Heart right ventricle (tissue), 16 donors: ENCODE measurements around the gene SREBF2. TPM values are rescaled to one million over a fixed set of nuclear protein-coding genes. Genes with fewer than 3 reads are reported as not detected.
A peak's percentile ranks its signal among the peaks of the same experiment; 100 is the strongest.
"Not testable (repeated sequence)": the region's sequence is repeated elsewhere in the genome, so short reads cannot be mapped to it uniquely, and the experiment has no call there.

Source experiments
- ATAC-seq, 8 donors: fragments of 200-7000 bp; cut with Tn5 transposase; one replicate each; pipeline ENCODE4 v1.9.1; 2020; ENCODE audit warnings: mild to moderate bottlenecking in 8 of 8, moderate library complexity in 8 of 8, moderate number of reproducible peaks in 1 of 8
- DNase-seq, 2 donors: peaks; one replicate each; pipeline ENCODE4 v3.0.0-alpha.2; 2020
- H3K27ac ChIP-seq, 10 donors: fragments of 200-600 bp; sonication (generic) in 2 of 10; one replicate each; pipeline versions ENCODE4 v1.5.0 to v1.8.0; 2020 to 2022; ENCODE audit warnings: mild to moderate bottlenecking in 3 of 10
- H3K27me3 ChIP-seq, 7 donors: fragments of 200-600 bp; one replicate each; pipeline ENCODE4 v1.8.0; 2021 to 2022; ENCODE audit warnings: mild to moderate bottlenecking in 2 of 7
- H3K36me3 ChIP-seq, 9 donors: fragments of 200-600 bp; sonication (generic) in 1 of 9; one replicate each; pipeline versions ENCODE4 v1.5.0 to v1.8.0; 2020 to 2022; ENCODE audit warnings: mild to moderate bottlenecking in 2 of 9
- H3K4me1 ChIP-seq, 9 donors: fragments of 200-600 bp; sonication (generic) in 1 of 9; one replicate each; pipeline versions ENCODE4 v1.5.0 to v1.8.0; 2020 to 2022; ENCODE audit warnings: mild to moderate bottlenecking in 4 of 9
- H3K4me3 ChIP-seq, 10 donors: fragments of 200-600 bp; sonication (generic) in 2 of 10; one replicate each; pipeline versions ENCODE4 v1.5.0 to v1.8.0; 2020 to 2022; ENCODE audit warnings: mild to moderate bottlenecking in 7 of 10, moderate library complexity in 2 of 10
- H3K9me3 ChIP-seq, 11 donors: fragments of 200-600 bp in 10 of 11; sonication (generic) in 2 of 11; one replicate each; pipeline versions ENCODE4 v1.5.0 to v1.8.0; 2013 to 2022; ENCODE audit warnings: mild to moderate bottlenecking in 2 of 11, control low read depth in 1 of 11, moderate library complexity in 1 of 11
- CTCF ChIP-seq, 9 donors: fragments of 200-600 bp; sonication (generic) in 2 of 9; IDR thresholded peaks; one replicate each; pipeline versions ENCODE4 v1.5.0 to v1.8.0; 2021 to 2022; ENCODE audit warnings: antibody characterized with exemption in 9 of 9, mild to moderate bottlenecking in 5 of 9, moderate library complexity in 1 of 9
- WGBS, 2 donors: extraction: QIAGEN DNeasy Blood & Tissue Kit; methylation state at CpG; one replicate each; pipeline ENCODE4 v1.1.7; 2013; ENCODE audit warnings: inconsistent platforms in 1 of 2; 5-methylcytosine and 5-hydroxymethylcytosine counted together
- intact Hi-C, 10 donors: fragments of 100-400 bp; cut with DNase I; formaldehyde crosslinking; loops; one replicate each; pipeline versions ENCODE4 v1.11.1 to v1.14.2; 2022
- polyA plus RNA-seq, 2 donors: library from polyadenylated mRNA; stranded (reverse); fragments of 200-250 nt; gene quantifications; one replicate each; pipeline ENCODE4 v1.2.3, GENCODE V29; 2013
- total RNA-seq, 10 donors: library from RNA; stranded (reverse); fragmentation: NEBNext Ultra II Directional in 3 of 10; extraction: Animal tissue kit (Norgen Biotek cat#: 25700) in 3 of 10; gene quantifications; one replicate each; pipeline versions ENCODE4 v1.2.1 to v1.2.4, GENCODE V29; 2021 to 2023
- donor health status: Arrhythmogenic right ventricular cardiomyopathy.
- donor health status: ischemic (EF 13 %, LVEDD 7.1; RV severe dilation, severe dysfunction).
- donor health status: healthy with polysubstance abuse.
- donor health status: DM: no; HTN: yes; CAD: no.
- donor health status: DM: no; HTN: no; CAD: no.
- donor health status: ischemic (EF 25% LVEDD 6.9; RV normal size, moderate dysfunction).
- donor health status: ischemic (EF 25% LVEDD 5.7; RV mildly dilated, moderate dysfunction).
- donor health status: healthy.
- donor health status: DM: yes; HTN: yes; CAD: no.
- donor health status: Ischemic cardiomyopathy.
- donor health status: ischemic (EF 35%, LVEDD 5.7; RV mildly dilated, moderate dysfunction).
- donor health status: nonischemic (EF 11% LVEDD 7.7; RV severe dilation, severe dysfunction).
- donor health status: DM: yes; HTN: yes; CAD: no.
- donor health status: PGD.
- donor health status: ischemic (EF 29% LVEDD 5.4; RV normal size, mild dysfunction).
- donor health status: nonischemic (EF 23%, LVEDD 6.1; RV moderate dilation, normal function).

The SREBF2 gene
- total and polyA plus RNA-seq, 12 donors = 37.5 to 94.3 (median 71.3) TPM

- H3K9me3 ChIP-seq = no peaks in the 10 kb centered on the region
- no peak for TF ChIP-seq CTCF (IDR thresholded peaks at IDR 0.05)
- ATAC-seq (no peak), DNase-seq (no peak)
- WGBS, 2 donors = 84 to 97% methylated on average over 2 of the region's 2 CpGs
- H3K27ac ChIP-seq = peak overlapping the region in 3 of 10 donors; percentile 30 to 64 (median 38)
- intact Hi-C loops = no loop called here
- no peaks in the 10 kb centered on the region for H3K27me3 ChIP-seq
- H3K4me3 ChIP-seq = no peak overlapping the region
- peaks cover 0 to 24% (median 19%) of the 10 kb centered on the region in 9 donors for H3K36me3 ChIP-seq
- H3K4me1 ChIP-seq = peaks cover 3 to 42% (median 23%) of the 10 kb centered on the region in 9 donors
Measured at GRCh38 chr22:41863472-41863871, 30.6 kb downstream of the SREBF2 start.

GRCh38 chr22:41868556-41868955 is 35.7 kb downstream of the SREBF2 start:
- H3K27me3 ChIP-seq = no peaks in the 10 kb centered on the region
- TF ChIP-seq CTCF (IDR thresholded peaks at IDR 0.05) = no peak
- peaks cover 0 to 17% (median 2%) of the 10 kb centered on the region in 9 donors for H3K4me1 ChIP-seq
- WGBS, 2 donors = 96 to 98% methylated on average over 10 of the region's 10 CpGs
- H3K36me3 ChIP-seq = peaks cover 0 to 74% (median 58%) of the 10 kb centered on the region in 9 donors
- no peak for DNase-seq
- H3K9me3 ChIP-seq = no peaks in the 10 kb centered on the region
- no peak for ATAC-seq
- intact Hi-C loops = loop anchor here in 1 of 10 donors (2.0 kb wide), 1 partner anchor 66 kb away; no protein-coding TSS in a partner anchor
- no peak overlapping the region for H3K4me3 ChIP-seq
- no peak overlapping the region for H3K27ac ChIP-seq

GRCh38 chr22:41870081-41870480 is 37.2 kb downstream of the SREBF2 start:
- 72 to 76% methylated on average over 1 of the region's 1 CpG for WGBS, 2 donors
- ATAC-seq, H3K27ac ChIP-seq, H3K4me3 ChIP-seq, DNase-seq, intact Hi-C loops, H3K9me3 ChIP-seq, H3K27me3 ChIP-seq: not testable (repeated sequence)
- H3K36me3 ChIP-seq = peaks cover 0 to 90% (median 62%) of the 10 kb centered on the region in 9 donors
- H3K4me1 ChIP-seq = peaks cover 0 to 13% (median 0%) of the 10 kb centered on the region in 9 donors

- ATAC-seq = no peak
- H3K4me3 ChIP-seq = no peak overlapping the region
- no peaks in the 10 kb centered on the region for H3K27me3 ChIP-seq
- H3K27ac ChIP-seq = no peak overlapping the region
- DNase-seq = no peak
- WGBS, 2 donors = 56 to 70% methylated on average over 4 of the region's 4 CpGs
- H3K4me1 ChIP-seq = peaks cover 0 to 13% (median 0%) of the 10 kb centered on the region in 9 donors
- H3K9me3 ChIP-seq = no peaks in the 10 kb centered on the region
- TF ChIP-seq CTCF (IDR thresholded peaks at IDR 0.05) = no peak
- intact Hi-C loops = no loop called here
- H3K36me3 ChIP-seq = peaks cover 0 to 97% (median 69%) of the 10 kb centered on the region in 9 donors
Measured at GRCh38 chr22:41870786-41871185, 37.9 kb downstream of the SREBF2 start.

GRCh38 chr22:41873391-41873790 is 40.5 kb downstream of the SREBF2 start:
- no peak for TF ChIP-seq CTCF (IDR thresholded peaks at IDR 0.05)
- intact Hi-C loops = no loop called here
- Histone ChIP-seq H3K36me3 (peaks cover 0 to 100% (median 72%) of the 10 kb centered on the region in 9 donors), H3K4me1 (peaks cover 0 to 13% (median 0%) of the 10 kb centered on the region in 9 donors), H3K27me3 (no peaks in the 10 kb centered on the region), H3K27ac (peak overlapping the region in 4 of 10 donors; percentile 7 to 32 (median 18)), H3K4me3 (no peak overlapping the region), H3K9me3 (no peaks in the 10 kb centered on the region)
- ATAC-seq = peak in 4 of 8 donors; percentile 25 to 67 (median 40)
- no peak for DNase-seq
- WGBS, 2 donors = 48 to 61% methylated on average over 5 of the region's 5 CpGs
